SK-N-SH (cell line): Measurements from ENCODE around the gene DOCK10. TPM values are rescaled to one million over a fixed set of nuclear protein-coding genes. Genes with fewer than 3 reads are reported as not detected.

Experiments used
- CTCF ChIA-PET: fragments of 300-600, 350-600 bp; formaldehyde crosslinking; extraction: SDS; loops from one replicate; lab custom pipeline; 2021; lab: Yijun Ruan, JAX
- POLR2A ChIA-PET: fragments of 350-600 bp; sonication (Branson Sonifier 250); formaldehyde crosslinking; extraction: SDS; loops from one replicate; lab custom pipeline; 2020; ENCODE audit warnings: antibody characterized with exemption, inconsistent platforms; lab: Yijun Ruan, JAX
- DNase-seq: peaks from one replicate; pipeline ENCODE4 v3.0.0; 2012
- H2AFZ ChIP-seq: fragments of 200-600 bp; sonication (generic); 2 replicates; pipeline ENCODE4 v1.8.1; 2016; ENCODE audit warnings: antibody characterized with exemption, mild to moderate bottlenecking, low read depth
- H3F3A ChIP-seq: fragments of 200-600 bp; sonication (generic); replicated peaks from 2 replicates; pipeline ENCODE3; 2016; ENCODE audit warnings: antibody characterized with exemption, mild to moderate bottlenecking; ENCODE audit not compliant: insufficient read depth
- H3K27ac ChIP-seq, 2 experiments: fragments of 200-500 bp in 1 of 2; fragments of 200-600 bp in 1 of 2; sonication (Bioruptor generic) in 1 of 2; sonication (generic), shearing (Covaris generic) in 1 of 2; 2 replicates each; pipeline versions ENCODE4 v1.5.1 to v1.6.1; 2014 to 2016; ENCODE audit warnings: low read depth in 2 of 2, inconsistent platforms in 1 of 2, low read length in 1 of 2, mild to moderate bottlenecking in 1 of 2, mixed read lengths in 1 of 2
- H3K27me3 ChIP-seq: fragments of 200-600 bp; sonication (generic), shearing (Covaris generic); 2 replicates; pipeline ENCODE4 v1.6.1; 2016; ENCODE audit warnings: mixed run types; ENCODE audit not compliant: insufficient read depth
- H3K36me3 ChIP-seq, 2 experiments: fragments of 200-500 bp in 1 of 2; fragments of 200-600 bp in 1 of 2; sonication (Bioruptor generic) in 1 of 2; sonication (generic) in 1 of 2; replicated peaks in 1 of 2; 2 replicates each; pipeline versions ENCODE3 to v1.5.1; 2014 to 2016; ENCODE audit warnings: low read length in 1 of 2, mild to moderate bottlenecking in 1 of 2; ENCODE audit not compliant: insufficient read depth in 2 of 2, control insufficient read depth in 1 of 2
- H3K4me1 ChIP-seq, 2 experiments: fragments of 200-500 bp in 1 of 2; fragments of 200-600 bp in 1 of 2; sonication (Bioruptor generic) in 1 of 2; sonication (generic), shearing (Covaris generic) in 1 of 2; 2 replicates each; pipeline versions ENCODE4 v1.5.1 to v1.6.1; 2014 to 2016; ENCODE audit warnings: low read depth in 1 of 2, low read length in 1 of 2, mixed run types in 1 of 2; ENCODE audit not compliant: insufficient read depth in 2 of 2, control insufficient read depth in 1 of 2
- H3K4me2 ChIP-seq: fragments of 200-600 bp; sonication (generic), shearing (Covaris generic); 2 replicates; pipeline ENCODE4 v1.6.1; 2017; ENCODE audit warnings: mixed run types
- H3K4me3 ChIP-seq, 2 experiments: fragments of 200-500 bp in 1 of 2; fragments of 200-600 bp in 1 of 2; sonication (Bioruptor generic) in 1 of 2; sonication (generic), shearing (Covaris generic) in 1 of 2; 2 replicates each; pipeline versions ENCODE4 v1.5.1 to v1.8.1; 2014 to 2016; ENCODE audit warnings: low read depth in 2 of 2, inconsistent platforms in 1 of 2, low read length in 1 of 2, mild to moderate bottlenecking in 1 of 2, mixed read lengths in 1 of 2, moderate library complexity in 1 of 2
- H3K79me2 ChIP-seq: fragments of 200-600 bp; sonication (generic); 2 replicates; pipeline ENCODE4 v1.8.1; 2017; ENCODE audit warnings: mild to moderate bottlenecking; ENCODE audit not compliant: insufficient read depth
- H3K9ac ChIP-seq: fragments of 200-600 bp; sonication (generic); 2 replicates; pipeline ENCODE4 v1.6.1; 2017; ENCODE audit warnings: mixed run types
- H3K9me2 ChIP-seq: fragments of 200-600 bp; sonication (generic); 2 replicates; pipeline ENCODE4 v1.6.1; 2017; ENCODE audit warnings: mixed run types
- H3K9me3 ChIP-seq: fragments of 200-600 bp; sonication (generic); 2 replicates; pipeline ENCODE4 v1.6.1; 2017; ENCODE audit warnings: mixed run types, mild to moderate bottlenecking, moderate library complexity
- H4K20me1 ChIP-seq: fragments of 200-600 bp; sonication (generic); 2 replicates; pipeline ENCODE4 v1.6.1; 2017; ENCODE audit warnings: mild to moderate bottlenecking, mixed run types; ENCODE audit not compliant: insufficient read depth
- CHD2 ChIP-seq: fragments of 150-350 bp; IDR thresholded peaks from 2 replicates; pipeline ENCODE4 v1.6.1; 2018; ENCODE audit warnings: low read length; ENCODE audit not compliant: partially characterized antibody
- CTCF ChIP-seq: fragments of 200-600 bp; sonication (generic); IDR thresholded peaks from 2 replicates; pipeline ENCODE4 v1.6.1; 2017; ENCODE audit warnings: antibody characterized with exemption, mild to moderate bottlenecking, moderate library complexity
- ELF1 ChIP-seq: IDR thresholded peaks from 2 replicates; pipeline ENCODE4 v1.4.0; 2012
- FOXM1 ChIP-seq: IDR thresholded peaks from 2 replicates; pipeline ENCODE4 v1.4.0; 2012; ENCODE audit warnings: low read depth, mild to moderate bottlenecking
- GABPA ChIP-seq: IDR thresholded peaks from 2 replicates; pipeline ENCODE4 v1.4.0; 2012; ENCODE audit warnings: low read depth, mild to moderate bottlenecking
- JUND ChIP-seq: IDR thresholded peaks from 2 replicates; pipeline ENCODE4 v1.4.0; 2012
- MAX ChIP-seq: IDR thresholded peaks from 2 replicates; pipeline ENCODE4 v1.4.0; 2012; ENCODE audit warnings: low read depth
- MXI1 ChIP-seq: IDR thresholded peaks from 2 replicates; pipeline ENCODE4 v1.6.1; 2012; ENCODE audit warnings: mild to moderate bottlenecking, low read depth, low read length, improper control_type of control experiment
- NFIC ChIP-seq: IDR thresholded peaks from 2 replicates; pipeline ENCODE4 v1.4.0; 2012; ENCODE audit warnings: borderline replicate concordance
- NRF1 ChIP-seq: IDR thresholded peaks from 2 replicates; pipeline ENCODE4 v1.6.1; 2012; ENCODE audit warnings: low read depth, mild to moderate bottlenecking, low read length
- RAD21 ChIP-seq: IDR thresholded peaks from 2 replicates; pipeline ENCODE4 v1.6.1; 2012; ENCODE audit warnings: mild to moderate bottlenecking, low read length
- RCOR1 ChIP-seq: fragments of 150-350 bp; IDR thresholded peaks from 2 replicates; pipeline ENCODE4 v1.6.1; 2017; ENCODE audit warnings: antibody characterized with exemption, low read length
- SIN3A ChIP-seq: IDR thresholded peaks from 2 replicates; pipeline ENCODE4 v1.6.1; 2012; ENCODE audit warnings: low read depth, mild to moderate bottlenecking, low read length, moderate library complexity, borderline replicate concordance
- TCF12 ChIP-seq: IDR thresholded peaks from 2 replicates; pipeline ENCODE4 v1.4.0; 2012
- TEAD4 ChIP-seq: IDR thresholded peaks from 2 replicates; pipeline ENCODE4 v1.4.0; 2012; ENCODE audit warnings: mild to moderate bottlenecking, borderline replicate concordance; ENCODE audit not compliant: insufficient read depth
- USF1 ChIP-seq: IDR thresholded peaks from 2 replicates; pipeline ENCODE4 v1.4.0; 2012; ENCODE audit warnings: low read depth, borderline replicate concordance
- USF2 ChIP-seq: fragments of 150-350 bp; IDR thresholded peaks from 2 replicates; pipeline ENCODE4 v1.6.1; 2017; ENCODE audit warnings: antibody characterized with exemption, low read length, low read depth, borderline replicate concordance
- YY1 ChIP-seq: IDR thresholded peaks from 2 replicates; pipeline ENCODE4 v1.4.0; 2012; ENCODE audit warnings: low read depth, mild to moderate bottlenecking
- WGBS: methylation state at CpG from one replicate; pipeline ENCODE4 v1.1.6; 2017; ENCODE audit warnings: low lambda C conversion rate; 5-methylcytosine and 5-hydroxymethylcytosine counted together
- polyA plus RNA-seq, 3 experiments: library from polyadenylated mRNA; depleted of rRNA; stranded (reverse); fragments of >200 nt; gene quantifications; 2 replicates each; pipeline ENCODE4 v1.2.3, GENCODE V29; 2012

The DOCK10 gene
- polyA plus RNA-seq, 1 of the 3 experiments (the other 2 are of a cell fraction): 24.1 TPM

GRCh38 chr2:224948005-224948404 is 94.3 kb downstream of the DOCK10 start:
- Histone ChIP-seq H3K4me1 (peaks cover 0 to 25% of the 10 kb centered on the region in 2 experiments; a peak in 3 of 4 replicates), H3K27ac (peak overlapping the region in 1 of 2 experiments; percentile 75; a peak in 2 of 4 replicates), H3K9me2 (no peaks in the 10 kb centered on the region), H3K27me3 (no peaks in the 10 kb centered on the region), H3K4me3 (no peak overlapping the region), H3K36me3 (no peaks in the 10 kb centered on the region), H3F3A (peaks cover 34% of the 10 kb centered on the region), H3K9ac (no peak overlapping the region), H4K20me1 (no peaks in the 10 kb centered on the region), H2AFZ (no peak overlapping the region), H3K79me2 (peaks cover 53% of the 10 kb centered on the region), H3K9me3 (no peaks in the 10 kb centered on the region), H3K4me2 (no peak overlapping the region)
- DNase-seq: no peak
- POLR2A ChIA-PET: no interaction called here
- TF ChIP-seq CHD2: no peak
- no peak for TF ChIP-seq MAX
- TF ChIP-seq USF1: no peak
- TF ChIP-seq JUND: no peak
- no peak for TF ChIP-seq NFIC
- TF ChIP-seq RCOR1: no peak
- TF ChIP-seq GABPA: no peak
- CTCF ChIA-PET: interaction anchor here (1.2 kb wide), 1 partner anchor 9 kb away, joined by 3 read pairs; no protein-coding TSS in a partner anchor

GRCh38 chr2:224947566-224947965 is 94.7 kb downstream of the DOCK10 start:
- Histone ChIP-seq H3K79me2 (peaks cover 53% of the 10 kb centered on the region), H3K9me2 (no peaks in the 10 kb centered on the region), H3K4me1 (peaks cover 0 to 25% of the 10 kb centered on the region in 2 experiments; a peak in 3 of 4 replicates), H3K9me3 (no peaks in the 10 kb centered on the region), H2AFZ (no peak overlapping the region), H3K27ac (peak overlapping the region in 1 of 2 experiments; percentile 62; a peak in 2 of 4 replicates), H3K4me2 (no peak overlapping the region), H3K9ac (no peak overlapping the region), H3K27me3 (no peaks in the 10 kb centered on the region), H3K4me3 (no peak overlapping the region), H3K36me3 (no peaks in the 10 kb centered on the region), H4K20me1 (no peaks in the 10 kb centered on the region)
- WGBS: 98% methylated on average over 4 of the region's 4 CpGs
- POLR2A ChIA-PET: no interaction called here
- no peak for DNase-seq
- CTCF ChIA-PET: interaction anchor here (1.2 kb wide), 1 partner anchor 9 kb away, joined by 3 read pairs; no protein-coding TSS in a partner anchor
- TF ChIP-seq TEAD4 (no peak), YY1 (no peak), MXI1 (no peak), TCF12 (no peak), NFIC (no peak), ELF1 (no peak), NRF1 (no peak), USF2 (no peak), MAX (no peak), GABPA (no peak), CTCF (no peak), FOXM1 (no peak), SIN3A (no peak), RAD21 (no peak)
- TF ChIP-seq, all 33 proteins: peak for 0
- peaks cover 34% of the 10 kb centered on the region for H3F3A ChIP-seq
